Stimulated activated CD8-positive, alpha-beta memory T cell treated with anti-CD3 and anti-CD28 coated beads, Interleukin-4, amount 100 ng/mL, for 4 hours (primary cell): ENCODE measurements around the gene EIF3L.

Experiments
- DNase-seq, 2 donors: peaks; one replicate each; pipeline ENCODE4 v3.0.0-alpha.2; 2020; ENCODE audit warnings: low read depth in 2 of 2, low spot score in 1 of 2

The EIF3L gene

GRCh38 chr22:37904572-37905533 is 55.6 kb downstream of the EIF3L start:
- no peak for DNase-seq

- peak in 1 of 2 donors; percentile 9 for DNase-seq
These were observed 56.5 kb downstream of the EIF3L start, which contains the start of gene MICALL1 for GRCh38 chr22:37905534-37906363. Gene MICALL1 (plus strand): TSS chr22:37906297. CDS start chr22:37906423, 126 bp downstream.

- no peak for DNase-seq
These were observed 57.3 kb downstream of the EIF3L start for GRCh38 chr22:37906364-37907008.

- DNase-seq: no peak
These were observed 58.1 kb downstream of the EIF3L start for GRCh38 chr22:37907036-37907954.

GRCh38 chr22:37909766-37910165 is 60.5 kb downstream of the EIF3L start:
- no peak for DNase-seq

- DNase-seq: no peak
These were observed 61.9 kb downstream of the EIF3L start for GRCh38 chr22:37910890-37911672.

DNA sequence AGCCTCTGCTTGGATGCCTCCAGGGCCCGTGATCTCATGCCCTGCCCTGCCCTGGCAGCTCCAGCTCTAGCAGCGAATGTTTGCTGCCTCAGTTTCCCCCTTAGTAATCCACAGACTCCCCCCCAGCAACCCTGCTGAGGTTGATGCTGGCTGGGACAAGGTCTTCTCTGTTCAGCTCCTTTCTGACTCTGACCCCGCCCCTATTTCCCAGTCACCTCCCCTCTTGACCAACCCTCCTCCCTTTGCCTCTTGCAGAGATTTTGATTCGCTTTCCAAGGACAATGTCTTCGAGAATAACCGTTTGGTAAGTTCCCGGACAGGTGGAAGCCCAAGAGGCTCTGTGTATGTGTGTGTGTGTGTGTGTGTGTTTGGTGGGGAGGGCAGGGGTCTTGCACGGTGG is 62.5 kb downstream of the EIF3L start:
- no peak for DNase-seq

DNA sequence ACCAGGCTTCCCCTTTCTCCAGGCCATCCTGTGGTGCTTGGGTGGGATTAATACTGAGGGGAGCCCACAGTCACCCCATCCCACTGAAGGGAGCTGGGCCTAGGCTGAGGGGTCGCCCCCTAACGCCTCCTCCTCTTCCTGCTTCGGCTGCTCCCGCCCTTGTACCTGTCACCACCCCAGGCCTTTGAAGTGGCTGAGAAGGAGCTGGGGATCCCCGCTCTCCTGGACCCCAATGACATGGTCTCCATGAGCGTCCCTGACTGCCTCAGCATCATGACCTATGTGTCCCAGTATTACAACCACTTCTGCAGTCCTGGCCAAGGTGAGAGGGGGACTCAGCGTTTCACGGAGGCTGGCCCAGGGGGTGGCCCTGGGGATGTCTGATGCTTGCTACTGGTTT is 63.0 kb downstream of the EIF3L start:
- DNase-seq: no peak

- no peak for DNase-seq
These were observed 64.1 kb downstream of the EIF3L start for GRCh38 chr22:37913233-37913721.

DNA sequence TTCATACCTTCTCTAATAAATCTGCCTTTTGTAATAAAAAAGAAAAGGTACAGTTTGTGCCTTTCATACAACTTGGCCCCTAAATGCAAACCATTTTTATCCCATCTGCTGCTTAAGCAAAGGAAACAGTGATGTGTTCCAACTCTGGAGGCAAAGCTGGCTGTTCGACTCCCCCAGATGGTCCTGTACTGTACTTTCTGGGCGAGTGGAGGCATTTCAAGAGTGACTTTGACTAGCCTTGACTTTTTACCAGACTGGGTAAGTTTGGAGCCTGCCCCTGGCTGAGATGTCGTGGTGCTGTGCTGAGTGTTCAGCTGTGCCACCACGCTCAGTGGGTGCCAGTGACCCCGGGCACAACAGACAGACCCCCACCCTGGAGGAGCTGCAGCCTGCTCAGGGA is 67.1 kb downstream of the EIF3L start:
- DNase-seq: no peak

- DNase-seq: no peak
These were observed 68.8 kb downstream of the EIF3L start for GRCh38 chr22:37917874-37918548.

- no peak for DNase-seq
These were observed 69.5 kb downstream of the EIF3L start for GRCh38 chr22:37918580-37919270.

- DNase-seq: no peak
These were observed 70.9 kb downstream of the EIF3L start for GRCh38 chr22:37920126-37920525.

GRCh38 chr22:37922191-37922590 is 73.0 kb downstream of the EIF3L start:
- DNase-seq: no peak

DNA sequence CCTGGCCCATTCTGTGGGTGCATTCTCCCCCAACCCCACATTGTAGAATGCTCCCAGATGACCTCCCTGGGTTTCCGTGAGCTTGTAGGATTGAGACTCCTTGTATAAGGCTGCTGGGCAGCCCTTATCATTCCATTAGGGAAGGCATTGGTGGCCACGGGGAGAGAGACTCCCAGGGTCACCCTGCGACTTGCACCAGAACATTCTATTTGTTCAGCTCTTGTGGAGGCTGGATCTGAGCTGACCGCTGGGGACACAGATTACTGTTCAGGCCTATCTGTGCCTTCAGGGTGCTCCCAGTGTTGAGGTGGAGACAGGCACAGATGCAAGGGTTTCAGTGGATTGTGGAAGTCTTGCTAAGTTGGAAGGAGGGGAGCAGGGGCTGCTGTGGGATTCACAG is 74.7 kb downstream of the EIF3L start:
- no peak for DNase-seq

- no peak for DNase-seq
These were observed 75.3 kb downstream of the EIF3L start for GRCh38 chr22:37924386-37925065.

DNA sequence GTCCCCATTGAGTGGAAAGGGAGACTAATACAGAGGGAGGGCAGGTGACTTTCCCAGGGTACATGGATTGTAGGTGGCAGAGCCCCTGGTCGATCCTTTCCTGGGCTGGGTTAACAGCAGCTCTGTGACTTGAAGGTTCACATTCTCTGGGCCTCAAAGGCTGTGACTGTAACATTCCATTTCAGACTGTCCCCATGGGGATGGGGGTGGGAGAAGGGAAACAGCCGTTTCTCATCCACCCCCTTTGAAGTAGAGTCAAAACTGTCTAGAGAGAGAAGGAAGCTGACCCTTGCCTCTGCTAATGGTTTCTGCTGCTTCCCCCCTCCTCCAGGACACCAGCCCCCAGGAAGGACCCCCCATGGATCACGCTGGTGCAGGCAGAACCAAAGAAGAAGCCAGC is 76.1 kb downstream of the EIF3L start:
- DNase-seq: no peak

GRCh38 chr22:37925767-37926166 is 76.5 kb downstream of the EIF3L start:
- no peak for DNase-seq
